Inferior parietal cortex (tissue), 1 donor: ENCODE results near the gene MYO7A.

Source experiments
- DNase-seq: peaks from one replicate; pipeline ENCODE4 v3.0.0-alpha.2; 2016; ENCODE audit errors: extremely low spot score

Gene MYO7A

GRCh38 chr11:77200351-77201268 lies 72.6 kb downstream of the MYO7A start:
- DNase-seq: no peak

- DNase-seq: no peak
Observed at GRCh38 chr11:77201370-77201769, 73.3 kb downstream of the MYO7A start.

GRCh38 chr11:77201991-77202841 lies 74.2 kb downstream of the MYO7A start:
- DNase-seq: no peak

- DNase-seq: no peak
Observed at GRCh38 chr11:77202941-77203900, 75.2 kb downstream of the MYO7A start.

- DNase-seq: no peak
Observed at GRCh38 chr11:77203901-77204753, 76.1 kb downstream of the MYO7A start.

- DNase-seq: no peak
Observed at GRCh38 chr11:77204754-77205466, 76.9 kb downstream of the MYO7A start.

- no peak for DNase-seq
Observed at GRCh38 chr11:77205467-77206263, 77.6 kb downstream of the MYO7A start.

- DNase-seq: no peak
Observed at GRCh38 chr11:77206264-77207018, 78.4 kb downstream of the MYO7A start.

- no peak for DNase-seq
Observed at GRCh38 chr11:77207019-77207485, 79.0 kb downstream of the MYO7A start.

- DNase-seq: no peak
Observed at GRCh38 chr11:77207618-77208313, 79.7 kb downstream of the MYO7A start.

- DNase-seq: no peak
Observed at GRCh38 chr11:77208535-77208934, 80.5 kb downstream of the MYO7A start.

GRCh38 chr11:77209663-77210062 lies 81.6 kb downstream of the MYO7A start:
- DNase-seq: no peak

GRCh38 chr11:77211040-77211451 lies 83.0 kb downstream of the MYO7A start:
- no peak for DNase-seq

GRCh38 chr11:77211594-77212251 lies 83.7 kb downstream of the MYO7A start:
- DNase-seq: no peak

GRCh38 chr11:77212314-77213007 lies 84.4 kb downstream of the MYO7A start:
- DNase-seq: no peak

- no peak for DNase-seq
Observed at GRCh38 chr11:77213029-77213579, 85.1 kb downstream of the MYO7A start.
